BJ (cell line): ENCODE results near the gene CDH23. TPM values are rescaled to one million over a fixed set of nuclear protein-coding genes. Genes with fewer than 3 reads are reported as not detected.

Source experiments
- CTCF ChIA-PET: fragments of 350-600 bp; formaldehyde crosslinking; extraction: SDS; loops from one replicate; lab custom pipeline; 2021; ENCODE audit warnings: antibody characterized with exemption, inconsistent platforms; lab: Yijun Ruan, JAX
- POLR2A ChIA-PET: fragments of 300-600 bp; sonication (Branson Sonifier 250); formaldehyde crosslinking; extraction: SDS; loops from one replicate; lab custom pipeline; 2021; ENCODE audit warnings: antibody characterized with exemption; lab: Charles Lee
- DNase-seq: peaks from one replicate; pipeline ENCODE4 v3.0.0-alpha.2; 2011; ENCODE audit warnings: low read depth
- H3K27me3 ChIP-seq: 2 replicates; pipeline ENCODE4 v1.6.0; 2011; ENCODE audit warnings: low read length; ENCODE audit not compliant: control insufficient read depth, insufficient read depth
- H3K36me3 ChIP-seq: 2 replicates; pipeline ENCODE4 v1.5.1; 2011; ENCODE audit warnings: low read length; ENCODE audit not compliant: control insufficient read depth, insufficient read depth
- H3K4me3 ChIP-seq: 2 replicates; pipeline ENCODE4 v1.5.1; 2011; ENCODE audit warnings: low read depth, mild to moderate bottlenecking, control low read depth, low read length
- CTCF ChIP-seq: IDR thresholded peaks from 2 replicates; pipeline ENCODE4 v1.5.1; 2011; ENCODE audit warnings: low read depth, mild to moderate bottlenecking, control low read depth, inconsistent platforms, low read length, moderate library complexity; ENCODE audit not compliant: insufficient read depth
- polyA plus RNA-seq: library from polyadenylated mRNA; depleted of rRNA; stranded (reverse); fragments of >200 nt; gene quantifications from 2 replicates; pipeline ENCODE4 v1.2.3, GENCODE V29; 2011

Gene CDH23
- polyA plus RNA-seq, 1 experiment: 0.05 TPM

GRCh38 chr10:71372882-71373495 is 23.7 kb upstream of the CDH23 start:
- H3K4me3 ChIP-seq: no peak overlapping the region
- H3K27me3 ChIP-seq: peaks cover 10% of the 10 kb centered on the region
- H3K36me3 ChIP-seq: no peaks in the 10 kb centered on the region
- no peak for TF ChIP-seq CTCF
- ChIA-PET CTCF (interaction anchor here (4.6 kb wide), 1 partner anchor 12 kb away, joined by 27 read pairs; no protein-coding TSS in a partner anchor), POLR2A (no interaction called here)
- DNase-seq: no peak

GRCh38 chr10:71374481-71375233 is 22.1 kb upstream of the CDH23 start:
- DNase-seq: no peak
- no peak for TF ChIP-seq CTCF
- peaks cover 10% of the 10 kb centered on the region for H3K27me3 ChIP-seq
- H3K36me3 ChIP-seq: no peaks in the 10 kb centered on the region
- POLR2A ChIA-PET: no interaction called here
- CTCF ChIA-PET: interaction anchor here (4.6 kb wide), 1 partner anchor 10 kb away, joined by 27 read pairs; no protein-coding TSS in a partner anchor
- H3K4me3 ChIP-seq: no peak overlapping the region

GRCh38 chr10:71375952-71376351 is 20.8 kb upstream of the CDH23 start:
- POLR2A ChIA-PET: no interaction called here
- DNase-seq: no peak
- CTCF ChIA-PET: interaction anchor here (1.0 to 4.6 kb wide), 7 partner anchors 8 to 194 kb away, joined by 3 to 27 read pairs (median 7); partner anchors contain the start of gene SLC29A3
- TF ChIP-seq CTCF: no peak
- H3K4me3 ChIP-seq: no peak overlapping the region
- H3K27me3 ChIP-seq: peaks cover 9% of the 10 kb centered on the region
- no peaks in the 10 kb centered on the region for H3K36me3 ChIP-seq

- no peak for DNase-seq
- H3K36me3 ChIP-seq: no peaks in the 10 kb centered on the region
- no peak overlapping the region for H3K4me3 ChIP-seq
- ChIA-PET CTCF (interaction anchor here (0.9 to 1.8 kb wide), 3 partner anchors 60 to 193 kb away, joined by 3 to 7 read pairs (median 3); partner anchors contain the start of gene SLC29A3), POLR2A (no interaction called here)
- TF ChIP-seq CTCF: no peak
- peaks cover 4% of the 10 kb centered on the region for H3K27me3 ChIP-seq
Measured at GRCh38 chr10:71378336-71379117, 18.2 kb upstream of the CDH23 start.
